ENCODE data around the gene PROSER3. TPM values are rescaled to one million over a fixed set of nuclear protein-coding genes. Genes with fewer than 3 reads are reported as not detected.
"Not testable (repeated sequence)": the region's sequence is repeated elsewhere in the genome, so short reads cannot be mapped to it uniquely, and the experiment has no call there.

The PROSER3 gene
- total RNA-seq, 1 donor from 2014 or later: 31.2 TPM

- DNase-seq (ENCODE audit: low spot score): no peak
Measured at GRCh38 chr19:35789978-35790944, 32.3 kb downstream of the PROSER3 start.

- DNase-seq (ENCODE audit: low spot score): no peak
Measured at GRCh38 chr19:35790981-35791813, 33.2 kb downstream of the PROSER3 start.

DNA sequence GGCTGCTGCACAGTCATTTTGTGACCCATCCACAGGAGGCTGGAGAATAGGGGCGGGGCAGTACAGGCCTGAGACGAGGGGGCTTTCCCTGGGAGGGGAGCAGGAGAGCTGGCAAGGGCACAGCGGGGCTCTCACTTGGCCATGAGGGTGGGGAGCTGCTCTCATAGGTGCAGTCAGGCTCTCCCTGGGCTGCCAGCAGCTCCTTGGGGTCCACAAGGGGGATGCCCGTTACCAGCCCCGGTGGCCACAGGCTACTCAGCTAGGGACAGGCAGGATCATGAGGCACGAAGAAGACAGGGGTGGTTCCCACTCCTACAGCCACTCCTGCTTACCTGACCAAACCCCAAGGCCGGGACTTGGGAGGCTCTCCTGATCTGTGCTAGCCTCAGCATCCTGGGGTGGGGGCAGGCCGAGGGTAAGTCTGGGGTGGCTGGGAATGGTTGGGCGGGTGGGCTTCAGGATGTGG, 33.9 kb downstream of the PROSER3 start:
- no peak for DNase-seq (ENCODE audit: low spot score)

DNA sequence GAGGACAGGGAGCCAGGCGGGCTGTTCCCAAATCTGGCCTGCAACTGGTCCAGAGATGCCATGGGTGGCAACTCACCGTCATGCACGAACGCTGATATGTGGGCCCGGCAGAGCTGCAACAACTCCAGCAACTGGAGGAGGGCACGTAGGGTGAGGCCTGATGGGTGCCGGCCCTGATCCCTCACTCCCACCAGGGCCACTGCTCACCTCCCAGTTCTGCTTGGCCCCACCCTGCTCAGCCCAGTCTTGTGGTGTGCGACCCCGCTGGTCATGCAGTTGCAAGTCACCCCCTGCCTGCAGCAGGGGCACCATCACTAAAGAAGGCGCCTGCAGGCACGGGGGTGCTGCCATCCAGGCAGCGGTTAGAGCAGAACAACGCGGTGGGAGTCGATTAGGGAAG, 34.3 kb downstream of the PROSER3 start:
- no peak for DNase-seq (ENCODE audit: low spot score)

DNA sequence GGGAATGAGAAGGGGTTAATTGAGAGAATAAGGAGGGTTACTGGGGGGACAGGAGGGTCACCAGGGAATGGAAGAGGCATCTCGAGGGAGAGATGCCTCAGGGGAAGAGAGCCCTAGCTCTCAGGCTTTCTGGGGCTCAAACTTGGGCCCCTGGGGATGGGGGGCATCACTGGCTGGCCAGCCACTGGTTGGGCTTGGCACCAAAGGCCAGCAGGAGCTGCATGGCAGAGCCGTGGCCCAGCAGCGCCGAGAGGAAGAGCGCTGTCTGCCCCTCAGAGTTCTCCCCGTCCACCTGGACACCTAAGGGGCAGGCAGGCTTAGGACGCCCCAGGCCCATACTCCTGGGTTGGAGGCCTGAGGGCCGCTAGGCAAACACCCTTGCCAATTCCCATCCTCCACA, 34.9 kb downstream of the PROSER3 start:
- DNase-seq (ENCODE audit: low spot score): no peak

DNA sequence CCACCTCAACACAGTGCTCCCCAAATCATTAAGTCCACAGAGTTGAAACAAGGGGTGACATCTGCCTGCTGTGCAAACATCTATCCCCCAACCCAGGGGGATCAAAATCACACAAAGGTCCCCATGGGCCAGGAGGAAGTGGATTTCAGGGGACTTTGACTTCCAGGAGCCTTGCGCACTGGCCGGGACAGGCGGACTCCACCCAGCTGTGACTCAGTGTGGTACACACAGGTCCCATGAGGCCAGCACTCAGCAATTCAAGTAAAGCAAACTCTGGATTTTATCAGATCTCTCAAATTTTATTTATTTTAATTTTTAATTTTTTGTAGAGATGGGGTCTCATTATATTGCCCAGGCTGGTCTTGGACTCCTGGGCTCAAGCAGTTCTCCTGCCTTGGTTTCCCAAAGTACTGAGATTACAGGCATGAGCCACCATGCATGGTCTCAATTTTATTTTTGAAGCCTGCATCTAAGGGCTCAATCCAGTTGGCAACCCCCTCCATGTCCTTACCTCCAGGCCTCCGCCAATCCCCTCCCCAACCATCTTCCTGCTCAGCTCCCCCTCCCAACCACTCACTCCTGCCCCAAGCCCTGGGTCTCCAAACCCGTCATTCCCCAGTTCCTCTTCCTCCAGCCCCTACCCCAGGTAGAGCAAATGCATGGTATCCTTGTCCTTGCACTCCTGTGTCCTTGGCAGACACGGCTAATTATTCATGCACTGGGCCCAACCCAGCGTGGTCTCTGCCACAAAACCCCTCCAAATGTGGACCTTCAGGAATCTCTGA, 35.6 kb downstream of the PROSER3 start:
- no peak for DNase-seq (ENCODE audit: low spot score)

DNA sequence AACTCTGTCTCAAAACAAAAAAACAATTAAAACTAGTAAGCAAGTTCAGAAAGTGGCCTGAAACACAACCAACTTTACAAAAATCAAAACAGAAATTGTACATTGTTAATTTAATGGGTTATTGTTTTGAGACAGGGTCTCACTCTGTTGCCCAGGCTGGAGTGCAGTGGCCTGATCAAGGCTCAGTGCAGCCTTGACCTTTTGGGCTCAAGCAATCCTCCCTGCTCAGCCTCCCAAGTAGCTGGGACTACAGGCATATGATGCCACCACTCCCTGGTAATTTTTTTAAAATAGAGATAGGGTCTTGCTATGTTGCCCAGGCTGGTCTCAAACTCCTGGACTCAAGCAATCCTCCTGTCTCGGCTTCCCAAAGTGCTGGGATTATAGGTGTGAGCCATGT, 37.6 kb downstream of the PROSER3 start:
- not testable (repeated sequence) for DNase-seq (ENCODE audit: low spot score)

GRCh38 chr19:35796645-35797542, 38.9 kb downstream of the PROSER3 start:
- no peak for DNase-seq (ENCODE audit: low spot score)

- DNase-seq (ENCODE audit: low spot score): no peak
Measured at GRCh38 chr19:35797663-35798062, 39.7 kb downstream of the PROSER3 start.

GRCh38 chr19:35801828-35802227, 43.9 kb downstream of the PROSER3 start:
- no peak for DNase-seq (ENCODE audit: low spot score)

DNA sequence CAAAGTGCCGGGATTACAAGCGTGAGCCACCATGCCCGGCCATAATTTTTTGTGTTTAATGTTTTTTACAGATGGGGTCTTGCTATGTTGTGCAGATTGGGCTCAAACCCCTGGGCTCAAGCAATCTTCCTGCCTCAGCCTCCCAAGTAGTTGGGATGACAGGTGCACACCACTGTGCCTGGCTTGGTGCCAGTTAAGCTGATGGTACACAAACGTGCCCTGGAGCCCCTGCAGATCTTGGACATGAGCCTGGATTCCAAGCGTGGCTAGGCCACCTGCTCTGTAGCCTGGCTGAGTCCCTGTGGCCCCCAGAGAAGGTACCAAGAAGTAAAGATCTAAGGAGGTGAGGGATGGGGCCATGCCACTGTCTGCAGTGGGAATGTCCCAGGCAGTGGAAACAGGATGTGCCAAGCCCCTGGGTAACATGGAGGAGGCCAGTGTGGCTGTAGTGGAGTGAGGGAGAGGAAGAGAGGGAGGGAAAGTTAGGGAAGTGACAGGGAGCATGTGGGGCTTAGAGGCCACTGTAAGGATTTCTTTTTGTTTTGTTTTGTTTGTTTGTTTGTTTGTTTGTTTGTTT, 47.6 kb downstream of the PROSER3 start:
- DNase-seq (ENCODE audit: low spot score): no peak

DNA sequence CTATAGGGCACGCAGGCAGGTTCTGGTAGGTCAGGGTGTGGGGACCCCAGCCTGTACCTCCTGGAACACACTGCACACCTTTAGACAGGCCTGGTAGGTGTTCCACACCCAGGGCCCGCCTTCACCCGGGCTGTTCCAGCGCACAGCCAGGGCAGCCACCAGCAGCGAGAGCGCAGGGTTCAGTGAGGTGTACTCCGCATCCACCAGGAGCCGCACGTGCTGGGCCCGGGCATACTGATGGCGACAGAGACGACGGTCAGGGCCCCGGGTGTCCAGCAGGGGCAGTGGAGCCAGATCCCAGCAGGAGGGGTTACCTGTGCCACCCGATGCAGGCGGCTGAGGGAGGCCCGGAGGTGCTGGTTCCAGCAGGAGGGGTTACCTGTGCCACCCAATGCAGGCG, 48.6 kb downstream of the PROSER3 start:
- no peak for DNase-seq (ENCODE audit: low spot score)

GRCh38 chr19:35807633-35808032, 49.7 kb downstream of the PROSER3 start:
- DNase-seq (ENCODE audit: low spot score): no peak

DNA sequence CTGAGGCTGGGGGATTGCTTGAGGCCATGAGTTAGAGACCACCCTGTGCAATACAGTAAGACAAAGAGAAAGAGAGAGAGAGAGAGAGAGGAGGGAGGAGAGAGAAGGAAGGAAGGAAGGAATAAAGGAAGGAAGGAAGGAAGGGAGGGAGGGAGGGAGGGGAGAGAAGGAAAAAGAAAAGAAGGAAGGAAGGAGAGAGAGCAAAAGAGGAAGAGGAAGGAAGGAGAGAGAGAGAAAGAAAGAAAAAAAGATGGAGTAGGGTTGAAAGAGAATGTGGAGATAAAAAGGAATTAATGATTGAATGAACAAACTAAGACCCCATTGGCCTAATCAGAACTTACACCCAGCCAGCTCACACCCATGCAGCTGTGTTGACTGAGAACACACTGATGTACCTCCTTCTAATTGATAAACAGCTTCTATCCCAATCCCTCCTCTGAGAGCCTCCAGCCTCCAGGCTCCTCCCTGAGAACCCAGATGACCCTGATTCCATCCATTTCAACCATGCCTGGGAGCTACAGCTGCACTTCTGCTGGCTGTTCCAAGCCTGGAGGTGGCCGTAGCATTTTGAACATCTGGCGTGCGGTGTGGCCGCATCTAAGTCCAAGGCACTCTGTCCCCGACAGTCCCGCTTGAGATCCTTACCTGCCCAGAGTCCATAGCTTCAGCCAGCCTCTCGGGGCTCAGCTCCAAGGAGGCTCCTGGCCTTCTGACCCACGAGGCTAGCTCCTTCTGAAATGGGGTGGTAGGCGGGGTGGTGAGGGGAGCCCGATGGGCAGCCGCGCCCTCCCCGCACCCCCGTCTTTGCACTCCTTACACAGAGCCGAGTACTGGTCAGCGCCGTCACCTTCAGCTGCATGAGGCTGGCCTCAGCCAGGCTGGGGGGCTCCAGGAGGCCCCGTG, 53.6 kb downstream of the PROSER3 start:
- DNase-seq (ENCODE audit: low spot score): no peak

- no peak for DNase-seq (ENCODE audit: low spot score)
Measured at GRCh38 chr19:35812220-35813042, 54.5 kb downstream of the PROSER3 start, which contains the start of gene PRODH2. TSS of gene PRODH2 (minus strand) at chr19:35812845. CDS start at chr19:35812805, 40 bp downstream.

DNA sequence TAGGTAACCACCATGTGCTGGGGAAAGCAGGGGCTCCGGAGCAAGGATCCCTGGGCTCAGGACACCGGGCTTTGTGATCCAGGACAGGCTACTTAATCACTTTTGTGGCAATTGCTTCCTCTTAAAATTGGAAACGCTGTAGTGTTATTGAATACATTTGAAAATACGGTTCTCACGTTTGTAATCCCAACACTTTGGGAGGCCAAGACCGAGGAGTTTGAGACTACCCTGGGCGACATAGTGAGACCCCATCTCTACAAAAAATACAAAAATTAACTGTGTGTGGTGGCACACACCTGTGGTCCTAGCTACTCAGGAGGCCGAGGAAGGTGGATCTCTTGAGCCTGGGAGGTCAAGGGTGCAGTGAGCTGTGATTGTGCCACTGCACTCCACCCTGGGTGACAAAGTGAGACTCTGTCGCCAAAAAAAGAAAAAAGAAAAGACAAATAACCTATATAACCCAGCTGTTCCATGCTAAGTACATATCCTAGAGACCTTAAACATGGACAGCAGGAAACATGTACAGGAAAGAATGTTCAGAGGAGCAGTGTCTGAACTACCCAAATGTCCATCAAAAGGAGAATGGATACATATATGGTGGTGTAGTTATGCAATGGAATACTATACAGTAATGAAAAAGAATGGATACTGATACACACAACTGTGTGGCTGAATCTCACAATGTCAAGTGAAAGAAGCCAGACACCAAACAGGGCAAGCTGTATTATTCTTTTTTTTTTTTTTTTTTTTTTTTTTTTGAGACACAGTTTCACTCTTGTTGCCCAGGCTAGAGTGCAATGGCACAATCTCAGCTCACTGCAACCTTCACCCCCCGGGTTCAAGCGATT, 55.3 kb downstream of the PROSER3 start:
- DNase-seq (ENCODE audit: low spot score): no peak

GRCh38 chr19:35816262-35816661, 58.3 kb downstream of the PROSER3 start:
- no peak for DNase-seq (ENCODE audit: low spot score)

Measured in mucosa of gallbladder (tissue), 1 donor.